GM18526 (cell line): Measurements from ENCODE around the gene DQX1.

Experiments used
- POLR2A ChIP-seq: IDR thresholded peaks from 3 replicates; pipeline ENCODE4 v1.6.1; 2011; ENCODE audit not compliant: insufficient read length; ENCODE audit errors: extremely low read depth

Gene DQX1

DNA sequence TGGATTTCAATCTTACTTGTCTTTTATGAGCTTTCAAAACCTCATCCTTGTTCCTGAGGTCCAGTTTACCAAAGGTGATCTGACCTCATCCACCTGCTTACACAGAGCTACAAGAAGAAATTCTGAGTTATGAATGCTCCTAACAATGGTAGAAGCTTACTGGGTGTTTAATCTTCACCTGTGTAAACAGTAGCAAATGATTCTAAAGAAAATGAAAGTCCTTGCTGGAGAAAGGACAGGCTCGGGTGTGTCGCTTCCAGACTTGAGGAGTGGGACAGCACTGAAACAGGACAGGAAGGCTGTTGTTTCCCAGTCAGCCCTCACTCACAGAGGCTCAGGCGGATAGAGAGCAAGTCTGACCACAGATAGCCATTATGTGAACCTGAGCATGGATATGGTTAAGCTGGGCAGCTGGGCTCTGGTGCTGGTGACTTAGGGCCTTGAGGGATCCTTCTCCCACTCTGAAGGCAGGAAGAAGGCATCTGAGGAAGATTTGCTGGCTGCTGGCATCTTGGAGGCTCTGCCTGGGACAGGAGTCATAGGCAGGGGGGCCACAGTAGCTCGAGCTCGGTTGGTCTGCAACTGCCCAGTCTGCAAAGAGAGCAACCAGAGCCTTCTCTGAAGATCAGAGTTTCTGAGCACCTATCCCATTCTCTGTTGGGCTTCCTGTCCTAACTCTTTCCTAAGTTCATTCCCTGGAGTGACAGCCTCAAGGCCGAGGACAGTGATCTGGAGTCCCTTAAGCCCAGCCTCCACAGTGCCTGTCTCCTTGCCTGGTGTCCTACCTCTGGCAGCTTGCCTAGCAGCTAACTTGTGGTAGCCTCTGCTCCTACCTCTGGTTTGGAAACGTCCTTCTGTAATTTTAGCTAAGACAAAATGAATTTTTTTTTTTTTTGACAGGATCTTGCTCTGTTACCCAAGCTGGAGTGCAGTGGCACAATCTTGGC is 32.5 kb upstream of the DQX1 start:
- no peak for TF ChIP-seq POLR2A

DNA sequence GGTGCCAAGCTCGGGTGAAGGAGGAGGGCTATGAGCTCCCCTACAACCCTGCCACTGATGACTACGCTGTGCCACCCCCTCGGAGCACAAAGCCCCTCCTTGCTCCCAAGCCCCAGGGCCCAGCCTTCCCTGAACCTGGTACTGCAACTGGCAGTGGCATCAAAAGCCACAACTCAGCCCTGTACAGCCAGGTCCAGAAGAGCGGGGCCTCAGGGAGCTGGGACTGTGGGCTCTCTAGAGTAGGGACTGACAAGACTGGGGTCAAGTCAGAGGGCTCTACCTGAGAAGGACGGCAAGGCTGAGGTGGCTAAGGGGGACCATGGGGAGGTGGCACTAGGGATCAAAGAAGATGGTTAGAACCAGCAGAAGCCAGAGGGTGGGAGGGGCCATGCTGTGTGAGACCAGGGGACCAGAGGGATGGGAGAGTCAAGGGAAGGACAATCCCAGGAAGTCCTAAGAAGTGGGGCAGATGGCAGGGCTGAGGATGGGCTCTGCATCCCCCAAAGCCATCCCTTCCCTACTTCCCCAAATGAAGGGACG is 30.9 kb upstream of the DQX1 start:
- TF ChIP-seq POLR2A = no peak

DNA sequence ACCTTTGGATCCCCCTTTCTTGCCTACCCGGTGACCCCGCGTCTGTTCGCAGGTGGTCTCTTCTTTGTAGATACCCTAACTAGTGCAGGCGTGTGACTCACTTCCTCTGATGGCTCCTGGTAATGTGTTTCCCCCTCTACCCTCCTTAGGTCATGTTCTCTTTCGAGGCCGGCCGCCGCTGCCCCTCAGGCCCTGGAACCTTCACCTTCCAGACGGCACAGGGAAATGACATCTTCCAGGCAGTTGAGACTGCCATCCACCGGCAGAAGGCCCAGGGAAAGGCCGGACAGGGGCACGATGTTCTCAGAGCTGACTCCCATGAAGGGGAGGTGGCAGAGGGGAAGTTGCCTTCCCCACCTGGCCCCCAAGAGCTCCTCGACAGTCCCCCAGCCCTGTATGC is 30.1 kb upstream of the DQX1 start:
- no peak for TF ChIP-seq POLR2A

DNA sequence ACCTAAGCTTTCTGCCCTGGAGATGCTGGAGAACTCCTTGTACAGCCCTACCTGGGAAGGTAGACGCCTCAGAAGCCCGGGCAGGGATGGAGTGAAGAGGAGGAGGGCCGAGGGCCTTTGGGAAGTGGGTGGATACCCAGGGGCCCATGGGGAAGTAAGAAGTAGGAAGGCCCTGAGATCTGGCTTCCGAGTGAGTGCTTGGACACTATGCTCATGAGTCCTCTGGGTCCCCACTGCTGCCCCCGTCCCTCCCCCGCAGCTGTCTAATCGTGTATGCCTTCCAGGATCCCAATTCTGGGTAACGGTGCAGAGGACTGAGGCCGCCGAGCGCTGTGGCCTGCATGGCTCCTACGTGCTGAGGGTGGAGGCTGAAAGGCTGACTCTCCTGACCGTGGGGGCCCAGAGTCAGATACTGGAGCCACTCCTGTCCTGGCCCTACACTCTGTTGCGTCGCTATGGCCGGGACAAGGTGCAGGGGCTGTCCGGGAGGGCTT is 29.6 kb upstream of the DQX1 start:
- TF ChIP-seq POLR2A = no peak

DNA sequence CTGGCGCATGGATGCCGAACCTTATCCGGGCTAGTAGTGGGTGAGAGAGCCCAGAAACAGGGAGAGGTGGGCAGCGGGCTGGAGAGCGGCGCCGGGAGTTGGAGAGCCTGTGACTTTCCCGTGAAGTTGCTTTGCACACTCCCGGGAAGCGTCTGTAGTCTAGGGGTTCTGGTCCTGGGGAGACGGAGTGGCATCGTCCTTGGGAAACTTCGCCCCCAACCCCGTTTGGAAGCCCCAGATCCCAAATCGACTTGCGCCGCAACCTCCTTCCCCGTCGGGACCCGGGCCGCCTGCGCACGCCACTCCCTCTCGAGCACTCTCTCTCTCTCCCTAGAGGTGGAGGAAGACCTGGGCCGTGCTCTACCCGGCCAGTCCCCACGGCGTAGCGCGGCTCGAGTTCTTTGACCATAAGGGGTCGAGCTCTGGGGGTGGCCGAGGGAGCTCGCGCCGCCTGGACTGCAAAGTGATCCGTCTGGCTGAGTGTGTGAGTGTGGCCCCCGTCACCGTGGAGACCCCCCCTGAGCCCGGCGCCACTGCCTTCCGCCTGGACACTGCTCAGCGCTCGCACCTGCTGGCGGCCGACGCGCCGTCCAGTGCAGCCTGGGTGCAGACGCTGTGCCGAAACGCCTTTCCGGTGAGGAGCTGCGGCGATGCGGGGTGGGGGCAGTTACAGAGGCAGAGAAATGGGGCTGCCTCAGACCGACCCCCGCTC is 28.9 kb upstream of the DQX1 start:
- peak; percentile 21 for TF ChIP-seq POLR2A

DNA sequence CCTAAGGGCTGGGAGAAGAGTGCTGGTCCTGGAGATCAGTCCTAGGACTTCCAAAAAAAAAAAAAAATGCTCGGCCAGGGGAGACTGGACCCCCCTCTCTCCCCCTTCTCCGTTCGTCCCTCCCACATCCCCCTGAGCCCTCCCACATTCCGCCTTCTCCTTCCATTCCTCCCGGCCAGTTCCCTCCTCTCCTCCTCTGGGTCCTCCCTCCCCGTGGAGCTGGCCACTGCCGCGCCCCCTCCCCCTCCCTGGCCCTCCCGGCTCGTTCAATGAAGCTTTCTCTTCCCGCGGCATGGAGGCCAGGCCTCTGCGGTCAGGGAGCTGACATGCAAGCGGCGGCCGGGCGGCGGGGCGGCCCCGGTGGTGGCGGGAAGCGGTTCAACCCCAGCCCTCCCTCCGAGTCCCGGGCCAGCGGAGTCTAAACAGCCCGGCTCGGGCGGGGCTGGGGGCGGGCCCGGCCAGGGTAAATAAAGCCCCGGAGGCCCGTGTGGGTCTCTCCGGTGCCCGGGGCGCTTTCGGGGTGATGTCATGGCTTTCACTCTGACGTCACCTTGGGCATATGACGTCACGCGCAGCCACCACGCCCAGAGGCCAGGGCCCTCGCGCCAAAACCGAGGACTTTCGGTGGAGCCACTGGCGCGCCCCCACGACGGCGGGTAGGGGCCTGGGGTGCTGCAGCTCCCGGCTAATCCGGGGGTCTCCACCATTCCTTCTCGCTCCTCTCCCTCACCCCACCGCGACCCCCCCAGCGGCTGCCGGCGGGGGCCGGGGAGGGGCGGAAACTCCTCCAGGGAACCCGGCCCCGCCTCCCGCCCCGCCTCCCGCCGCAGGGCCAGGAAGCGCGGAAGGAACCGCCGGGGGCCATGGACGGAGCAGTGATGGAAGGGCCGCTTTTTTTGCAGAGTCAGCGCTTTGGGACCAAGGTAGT is 28.1 kb upstream of the DQX1 start, which contains the start of the genes DOK1 and LOXL3:
Gene DOK1, plus strand, starts transcription at position 829 of the 928 bp plus-strand sequence. Its CDS starts 35 bp downstream, at position 864.
Gene LOXL3, minus strand, starts transcription at position 51 of the 928 bp plus-strand sequence. CDS start 1,308 bp downstream, outside the sequence.
- peak; percentile 68 for TF ChIP-seq POLR2A

DNA sequence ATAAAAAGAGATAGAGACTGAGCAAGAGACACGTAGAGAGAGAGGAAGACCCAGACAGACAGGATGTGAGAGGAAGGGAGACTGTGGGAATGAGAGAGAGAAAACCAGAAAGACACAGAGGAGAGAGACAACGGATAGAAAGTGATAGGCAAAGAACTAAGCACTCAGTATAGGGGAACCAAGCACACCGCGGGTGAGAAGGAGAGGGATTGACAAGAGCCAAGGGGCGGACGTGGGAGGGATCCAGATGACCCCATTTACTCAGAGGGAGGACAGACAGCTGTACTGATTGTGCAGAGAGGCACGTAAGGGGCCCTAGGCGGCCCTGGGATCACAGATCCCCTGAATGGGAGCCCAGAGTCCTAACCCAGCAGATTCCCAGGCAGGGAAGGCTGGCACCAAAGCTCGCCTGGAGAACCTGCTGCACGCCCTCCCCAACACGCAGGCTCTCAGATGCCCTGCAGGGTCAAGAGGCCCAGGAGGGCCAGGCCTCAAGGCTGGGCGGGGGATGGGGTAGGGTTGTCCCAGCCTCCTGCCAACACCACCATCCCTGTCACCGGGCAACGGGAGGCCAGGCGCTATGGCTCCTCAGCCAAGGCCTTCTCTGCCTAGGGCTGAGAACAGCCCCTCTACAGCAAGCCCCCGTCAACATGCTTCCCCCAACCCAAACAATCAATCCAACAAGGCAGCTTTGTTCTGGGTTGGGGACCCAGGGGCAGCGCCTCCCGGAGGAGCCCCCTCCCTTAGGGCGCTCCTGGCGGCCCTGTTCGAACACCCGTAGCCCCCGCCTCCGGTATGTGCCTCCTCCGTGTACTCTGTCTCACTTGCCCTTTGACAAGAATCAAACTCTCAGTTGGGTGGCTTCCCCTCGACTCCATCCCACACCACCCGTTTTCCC is 27.1 kb upstream of the DQX1 start:
- no peak for TF ChIP-seq POLR2A

DNA sequence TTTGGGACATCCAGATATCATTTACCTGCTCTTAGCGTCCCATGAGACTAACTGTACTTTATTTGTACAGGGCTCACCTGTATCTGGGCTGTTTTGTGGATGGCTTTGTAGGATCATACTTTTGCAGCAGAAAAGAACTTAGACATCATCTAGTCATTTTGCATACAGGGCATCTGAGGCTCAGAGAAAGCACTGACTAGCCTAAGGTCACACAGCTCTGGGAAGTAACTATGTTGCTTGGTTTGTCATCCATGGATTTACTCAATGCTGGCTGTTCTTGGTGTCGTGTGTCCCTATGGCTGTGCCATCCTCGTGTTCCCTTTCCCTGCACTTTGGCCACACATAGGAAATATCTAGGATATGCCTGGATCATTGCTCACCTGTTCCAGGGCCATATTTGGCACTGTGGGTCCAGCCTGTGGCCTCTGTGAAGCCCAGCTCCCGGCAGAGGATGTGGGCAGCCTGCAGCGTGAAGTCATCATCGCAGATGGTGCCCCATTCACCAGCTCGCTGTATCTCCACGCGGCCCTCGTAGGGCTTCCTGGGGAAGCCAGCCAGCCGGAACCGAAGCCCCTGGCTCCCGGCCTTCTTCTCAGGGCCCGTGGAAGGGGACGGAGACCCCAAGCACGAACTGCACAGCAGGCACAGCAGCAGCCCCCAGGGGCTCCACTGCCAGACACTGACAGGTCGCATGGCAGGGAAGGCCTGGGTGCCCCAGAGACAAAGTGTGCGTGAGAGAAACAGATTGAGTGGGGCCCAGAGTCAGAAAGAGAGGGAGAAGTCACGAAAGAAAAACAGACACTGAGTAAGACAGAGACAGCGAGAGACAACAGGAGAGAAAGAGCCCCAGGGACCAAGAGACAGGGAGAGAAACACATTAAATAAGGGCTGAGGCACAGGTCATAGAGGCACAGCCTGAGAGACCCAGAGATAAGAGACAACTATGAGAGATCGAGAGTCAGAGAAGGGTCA is 26.2 kb upstream of the DQX1 start:
- TF ChIP-seq POLR2A = no peak

DNA sequence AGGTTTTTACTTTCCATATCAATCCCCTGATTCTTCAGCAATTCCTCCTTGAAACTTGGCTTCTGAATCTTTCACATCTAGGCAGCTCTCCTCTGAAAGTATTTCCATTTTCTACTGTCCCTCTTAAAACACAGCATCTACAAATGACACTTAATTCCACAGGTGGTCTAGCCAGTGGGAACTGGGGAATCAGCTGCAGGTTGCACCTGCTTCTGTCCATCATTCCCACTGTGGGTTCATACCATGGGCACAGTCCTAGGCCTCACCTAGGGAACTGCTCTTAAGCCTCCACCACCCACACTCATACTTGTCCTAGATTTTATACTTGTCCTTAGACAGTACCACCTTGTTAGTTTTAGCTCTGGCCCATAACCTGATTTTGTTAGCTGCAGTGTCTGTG is 25.5 kb upstream of the DQX1 start:
- TF ChIP-seq POLR2A = no peak

DNA sequence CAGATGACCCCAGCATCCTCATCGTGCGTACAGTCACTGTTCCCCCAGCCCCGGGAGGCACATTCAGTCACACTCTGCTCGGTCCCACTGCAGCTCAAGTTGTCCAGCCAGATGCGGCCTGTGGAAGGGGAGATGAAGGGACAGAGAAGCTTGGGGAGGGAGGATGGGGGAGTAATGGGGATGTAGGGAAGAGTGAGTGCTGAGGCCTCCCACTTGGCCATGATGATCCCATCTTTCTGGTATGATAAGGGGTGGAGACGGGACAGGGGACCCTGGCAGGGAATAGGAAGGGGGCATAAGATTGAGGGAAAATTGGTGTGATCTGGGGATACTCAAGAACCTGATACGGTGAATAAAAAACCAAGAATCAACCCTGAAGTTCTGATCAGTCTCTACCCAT is 24.2 kb upstream of the DQX1 start:
- TF ChIP-seq POLR2A = no peak

DNA sequence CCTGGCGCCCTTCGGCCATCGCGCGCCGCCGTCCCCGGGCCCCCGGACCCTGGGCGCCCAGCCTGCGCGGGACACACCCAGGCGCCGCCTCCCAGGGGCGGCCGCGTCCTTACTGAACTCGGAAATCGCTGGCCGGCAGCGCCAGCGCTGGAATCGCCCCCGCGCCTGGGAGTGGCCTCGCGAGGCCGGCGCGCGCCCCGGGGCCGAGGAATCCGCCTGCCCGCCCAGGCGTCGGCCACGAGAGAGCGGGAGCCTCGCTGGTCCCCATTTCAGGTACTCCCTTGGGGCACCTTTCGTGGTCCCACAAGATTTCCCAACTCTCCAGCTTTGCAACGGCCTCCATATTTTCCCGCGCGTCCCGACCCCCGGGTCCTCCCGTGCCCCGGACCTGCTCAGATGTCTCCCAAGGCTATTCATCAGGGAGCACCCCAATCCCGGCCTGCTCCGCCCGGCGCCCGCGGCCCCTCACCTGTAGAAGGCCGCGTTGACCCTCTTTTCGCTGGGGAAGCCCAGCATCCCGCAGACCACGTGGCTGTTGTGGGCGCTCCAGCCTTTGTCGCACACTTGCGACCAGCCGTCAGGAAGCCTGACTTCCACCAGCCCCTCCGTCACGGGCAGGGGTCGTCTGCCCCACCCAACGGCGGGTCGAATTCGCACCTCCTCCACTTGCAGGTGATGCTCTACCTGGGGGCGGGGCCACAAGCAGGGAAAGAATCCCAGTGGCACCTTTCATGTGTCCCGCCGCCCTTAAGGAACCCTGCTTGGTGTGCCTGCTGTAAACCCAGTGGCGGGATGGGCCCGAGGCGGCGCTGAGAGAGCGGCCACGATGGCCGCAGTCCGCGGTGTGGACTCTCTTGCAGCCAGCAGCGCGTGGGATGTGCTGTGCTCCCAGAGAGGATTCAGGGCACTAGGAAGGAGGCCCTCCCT is 23.1 kb upstream of the DQX1 start:
- TF ChIP-seq POLR2A = peak; percentile 25

DNA sequence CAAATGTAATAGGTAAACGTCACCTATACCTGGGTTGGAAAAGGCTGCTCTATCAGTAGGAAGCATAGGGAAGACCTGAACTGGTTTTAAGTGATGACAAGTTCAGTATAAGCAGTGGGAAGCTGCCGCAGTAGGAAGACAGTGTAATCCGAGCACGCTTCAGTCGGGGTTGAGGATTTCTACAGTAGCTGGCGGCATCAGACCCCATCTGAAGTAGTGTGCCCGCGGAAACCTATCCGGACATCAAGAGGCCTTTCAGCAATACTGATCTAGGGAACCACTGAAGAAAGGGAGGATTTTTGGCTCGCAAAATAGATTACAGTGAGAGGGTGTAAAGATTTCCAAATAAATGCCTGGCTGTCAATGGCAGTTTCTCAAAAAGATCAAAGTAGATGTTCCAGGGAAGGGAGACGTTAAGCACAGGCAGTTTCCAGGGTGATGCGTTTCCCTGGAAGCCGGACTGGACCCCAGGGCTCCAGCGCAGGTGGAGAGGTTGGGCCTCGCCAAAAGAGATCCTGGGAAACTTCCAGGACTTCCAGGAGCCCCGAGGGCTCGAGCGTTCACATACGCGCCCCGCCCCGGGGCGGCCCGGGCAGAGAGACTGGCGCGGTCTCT is 22.4 kb upstream of the DQX1 start:
- no peak for TF ChIP-seq POLR2A
